GM23248 (cell line): Measurements from ENCODE around the gene PLAU. TPM values are rescaled to one million over a fixed set of nuclear protein-coding genes. Genes with fewer than 3 reads are reported as not detected.

Source experiments
- DNase-seq: peaks from one replicate; pipeline ENCODE4 v3.0.0-alpha.2; 2015
- H2AFZ ChIP-seq: fragments of 200-600 bp; sonication (generic); 2 replicates; pipeline ENCODE4 v1.6.1; 2016; ENCODE audit warnings: antibody characterized with exemption
- H3F3A ChIP-seq: fragments of 200-600 bp; sonication (generic); 2 replicates; pipeline ENCODE4 v1.6.1; 2016; ENCODE audit warnings: mild to moderate bottlenecking, antibody characterized with exemption, mixed run types; ENCODE audit not compliant: insufficient read depth
- H3K27ac ChIP-seq: fragments of 200-600 bp; sonication (generic); 2 replicates; pipeline ENCODE4 v1.5.1; 2016; ENCODE audit warnings: mild to moderate bottlenecking
- H3K27me3 ChIP-seq: fragments of 200-600 bp; sonication (generic); replicated peaks from 2 replicates; pipeline ENCODE4 v1.6.1; 2016; ENCODE audit warnings: mild to moderate bottlenecking; ENCODE audit not compliant: insufficient read depth
- H3K36me3 ChIP-seq: fragments of 200-600 bp; sonication (generic); 2 replicates; pipeline ENCODE4 v1.6.1; 2016; ENCODE audit warnings: low read depth, mild to moderate bottlenecking
- H3K4me1 ChIP-seq: fragments of 200-600 bp; sonication (generic); 2 replicates; pipeline ENCODE4 v1.6.1; 2016; ENCODE audit warnings: mild to moderate bottlenecking; ENCODE audit not compliant: insufficient read depth
- H3K4me2 ChIP-seq: fragments of 200-600 bp; sonication (generic); one replicate; pipeline ENCODE4 v1.6.1; 2016; ENCODE audit warnings: mild to moderate bottlenecking; ENCODE audit not compliant: unreplicated experiment
- H3K4me3 ChIP-seq: fragments of 200-600 bp; sonication (generic); 2 replicates; pipeline ENCODE4 v1.5.1; 2016; ENCODE audit warnings: mild to moderate bottlenecking
- H3K79me2 ChIP-seq: fragments of 200-600 bp; sonication (generic); 2 replicates; pipeline ENCODE4 v1.6.1; 2016; ENCODE audit warnings: mild to moderate bottlenecking; ENCODE audit not compliant: insufficient read depth
- H3K9ac ChIP-seq: fragments of 200-600 bp; sonication (generic); 2 replicates; pipeline ENCODE4 v1.6.1; 2016; ENCODE audit warnings: mild to moderate bottlenecking
- H3K9me2 ChIP-seq: fragments of 200-600 bp; sonication (generic); 2 replicates; pipeline ENCODE4 v1.6.1; 2016; ENCODE audit warnings: mixed run types, mild to moderate bottlenecking, moderate library complexity; ENCODE audit not compliant: insufficient read depth
- H3K9me3 ChIP-seq: fragments of 200-600 bp; sonication (generic); one replicate; pipeline ENCODE4 v1.6.1; 2017; ENCODE audit warnings: low read depth
- H4K20me1 ChIP-seq: fragments of 200-600 bp; sonication (generic); 2 replicates; pipeline ENCODE4 v1.6.0; 2016; ENCODE audit not compliant: insufficient read depth
- EZH2 ChIP-seq: fragments of 200-600 bp; sonication (generic); IDR thresholded peaks from 2 replicates; pipeline ENCODE4 v1.6.1; 2018; ENCODE audit warnings: antibody characterized with exemption, mild to moderate bottlenecking; ENCODE audit not compliant: insufficient read depth, poor library complexity, severe bottlenecking
- EZH2phosphoT487 ChIP-seq: fragments of 200-600 bp; sonication (generic); IDR thresholded peaks from 2 replicates; pipeline ENCODE4 v1.6.1; 2018; ENCODE audit warnings: antibody characterized with exemption, moderate library complexity, mild to moderate bottlenecking, low read depth; ENCODE audit not compliant: insufficient read depth
- WGBS, 2 experiments: methylation state at CpG; one replicate each; pipeline ENCODE4 v1.1.6; 2015 to 2017; ENCODE audit warnings: low lambda C conversion rate in 2 of 2, low coverage in 1 of 2; ENCODE audit errors: missing lambda C conversion rate in 2 of 2; 5-methylcytosine and 5-hydroxymethylcytosine counted together
- in situ Hi-C: fragments of 300-500 bp; cut with MboI; formaldehyde crosslinking; loops from 2 replicates; pipeline ENCODE4 v1.15.0; 2020
- polyA plus RNA-seq: library from polyadenylated mRNA; unstranded; fragments of >200 nt; fragmentation: Nextera tagmentation; extraction: Ambion mirVana; gene quantifications from 2 replicates; pipeline ENCODE4 v1.2.1, GENCODE V29; 2016
- total RNA-seq: library from RNA; depleted of rRNA; stranded (reverse); fragments of >200 nt; shearing (Covaris generic); gene quantifications from 2 replicates; pipeline ENCODE4 v1.2.3, GENCODE V29; 2014

PLAU gene
- total and polyA plus RNA-seq, 2 experiments from 2014 or later = 13.3 to 26.1 TPM

- no peak overlapping the region for H2AFZ ChIP-seq
- no peaks in the 10 kb centered on the region for H3K36me3 ChIP-seq
- no peaks in the 10 kb centered on the region for H3K79me2 ChIP-seq
- no peak overlapping the region for H3K4me2 ChIP-seq
- H3K4me3 ChIP-seq = no peak overlapping the region
- in situ Hi-C loops = no loop called here
- no peaks in the 10 kb centered on the region for H3K9me3 ChIP-seq
- H3K4me1 ChIP-seq = peaks cover 27% of the 10 kb centered on the region
- no peak overlapping the region for H3K27ac ChIP-seq
- H3K9ac ChIP-seq = no peak overlapping the region
- no peaks in the 10 kb centered on the region for H3K9me2 ChIP-seq
- TF ChIP-seq EZH2 = no peak
- TF ChIP-seq EZH2phosphoT487 = no peak
- no peaks in the 10 kb centered on the region for H3K27me3 ChIP-seq
- WGBS, 2 experiments = 79 to 81% methylated on average over 6 of the region's 6 CpGs
- no peaks in the 10 kb centered on the region for H4K20me1 ChIP-seq
- DNase-seq = no peak
- H3F3A ChIP-seq = peaks cover 34% of the 10 kb centered on the region
Observed at GRCh38 chr10:73901261-73901660, 9.7 kb upstream of the PLAU start.

- TF ChIP-seq EZH2phosphoT487 (no peak), EZH2 (no peak)
- Histone ChIP-seq H3F3A (peaks cover 39% of the 10 kb centered on the region), H3K9me3 (no peaks in the 10 kb centered on the region), H3K9ac (no peak overlapping the region), H3K4me3 (no peak overlapping the region), H3K27me3 (no peaks in the 10 kb centered on the region), H3K4me1 (peaks cover 33% of the 10 kb centered on the region), H3K9me2 (no peaks in the 10 kb centered on the region), H3K27ac (no peak overlapping the region), H3K79me2 (no peaks in the 10 kb centered on the region), H4K20me1 (no peaks in the 10 kb centered on the region), H3K36me3 (no peaks in the 10 kb centered on the region), H3K4me2 (no peak overlapping the region), H2AFZ (no peak overlapping the region)
- DNase-seq = no peak
- in situ Hi-C loops = no loop called here
- 97 to 99% methylated on average over 2 of the region's 2 CpGs for WGBS, 2 experiments
Observed at GRCh38 chr10:73902351-73902750, 8.6 kb upstream of the PLAU start.

- in situ Hi-C loops = no loop called here
- no peaks in the 10 kb centered on the region for H3K36me3 ChIP-seq
Observed at GRCh38 chr10:73905256-73906020, 5.5 kb upstream of the PLAU start.

DNA sequence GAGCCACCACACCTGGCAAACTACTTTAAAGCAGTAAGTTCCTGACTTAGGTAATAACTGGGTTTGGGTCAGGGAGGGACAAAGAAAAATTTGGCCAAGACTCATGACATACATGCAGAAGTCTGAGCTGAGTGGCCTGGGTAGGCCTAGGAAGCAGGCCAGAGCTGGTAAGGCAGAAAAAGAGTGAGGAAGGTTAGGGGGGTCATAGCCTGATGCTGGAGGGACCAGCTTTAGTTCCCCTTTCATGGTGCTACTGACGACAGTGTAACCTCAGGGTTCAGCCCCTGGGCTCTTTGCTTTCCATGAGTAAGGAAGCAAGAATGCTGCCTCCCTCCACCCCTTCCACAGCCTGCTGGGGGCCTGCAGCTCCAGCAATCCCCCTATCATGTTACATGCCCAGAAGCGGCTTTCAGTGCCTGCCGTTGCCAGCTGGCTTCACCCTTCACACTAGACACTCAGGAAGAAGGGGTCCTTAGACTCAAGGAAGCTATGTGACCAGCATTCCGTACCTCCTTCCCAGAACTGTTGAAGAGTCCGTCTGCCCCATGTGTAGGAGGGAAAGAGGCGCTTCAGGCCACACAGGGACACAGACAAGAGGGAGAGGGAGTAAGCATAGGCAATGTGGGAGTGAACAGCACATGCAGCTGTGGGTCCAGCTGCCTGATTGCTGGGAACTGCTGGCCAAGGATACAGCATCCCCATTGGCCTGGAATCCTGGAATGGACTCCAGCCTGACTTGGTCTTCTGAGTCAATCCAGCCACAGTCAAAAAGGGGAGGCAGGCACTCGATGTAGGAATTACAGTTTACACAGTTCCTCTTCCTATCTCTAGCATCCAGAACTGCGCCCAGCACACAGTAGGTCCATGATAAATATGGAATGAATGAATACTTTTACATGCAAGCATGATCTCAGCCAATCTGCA lies 4.1 kb upstream of the PLAU start:
- Histone ChIP-seq H3K27me3 (no peaks in the 10 kb centered on the region), H2AFZ (peak overlapping the region; percentile 71), H3K4me2 (peak overlapping the region; percentile 70), H3K4me1 (peaks cover 51% of the 10 kb centered on the region), H3K9ac (peak overlapping the region; percentile 76), H3K9me3 (no peaks in the 10 kb centered on the region), H3K79me2 (no peaks in the 10 kb centered on the region), H3K36me3 (no peaks in the 10 kb centered on the region), H3F3A (peaks cover 45% of the 10 kb centered on the region), H3K9me2 (no peaks in the 10 kb centered on the region), H3K4me3 (peak overlapping the region; percentile 31), H4K20me1 (no peaks in the 10 kb centered on the region), H3K27ac (peak overlapping the region; percentile 96)
- 7 to 10% methylated on average over 8 of the region's 8 CpGs for WGBS, 2 experiments
- in situ Hi-C loops = no loop called here
- peak; percentile 97 for DNase-seq
- TF ChIP-seq EZH2phosphoT487 (no peak), EZH2 (no peak)

More at GRCh38 chr10:73905256-73906020, 5.5 kb upstream of the PLAU start:
- Histone ChIP-seq H3K27ac (peak overlapping the region; percentile 96; the same call in 1 of the 2 replicates), H3K9me3 (no peaks in the 10 kb centered on the region), H3K27me3 (no peaks in the 10 kb centered on the region), H3K9ac (no peak overlapping the region), H3K79me2 (no peaks in the 10 kb centered on the region), H3F3A (peaks cover 50% of the 10 kb centered on the region), H3K4me3 (no peak overlapping the region), H3K4me1 (peaks cover 47% of the 10 kb centered on the region), H3K9me2 (no peaks in the 10 kb centered on the region), H3K4me2 (no peak overlapping the region), H4K20me1 (no peaks in the 10 kb centered on the region), H2AFZ (no peak overlapping the region)
- WGBS, 2 experiments = 65 to 66% methylated on average over 4 of the region's 4 CpGs
- TF ChIP-seq EZH2phosphoT487 (no peak), EZH2 (no peak)
- peak; percentile 33 for DNase-seq
